Measurements from ENCODE around the gene RGS3.
A peak's percentile ranks its signal among the peaks of the same experiment; 100 is the strongest.

The RGS3 gene

GRCh38 chr9:113590991-113591898 lies 127.7 kb downstream of the RGS3 start:
- DNase-seq, result peak; percentile 53

GRCh38 chr9:113591899-113592625 lies 128.5 kb downstream of the RGS3 start:
- no peak for DNase-seq

GRCh38 chr9:113592876-113593575 lies 129.5 kb downstream of the RGS3 start:
- no peak for DNase-seq

- no peak for DNase-seq
Observed at GRCh38 chr9:113593682-113594281, 130.3 kb downstream of the RGS3 start.

- no peak for DNase-seq
Observed at GRCh38 chr9:113594484-113595299, 131.2 kb downstream of the RGS3 start.

GRCh38 chr9:113596616-113597320 lies 133.2 kb downstream of the RGS3 start:
- no peak for DNase-seq

- DNase-seq, result no peak
Observed at GRCh38 chr9:113597390-113598241, 134.1 kb downstream of the RGS3 start.

GRCh38 chr9:113598451-113598850 lies 134.9 kb downstream of the RGS3 start:
- DNase-seq, result no peak

- no peak for DNase-seq
Observed at GRCh38 chr9:113598883-113599282, 135.4 kb downstream of the RGS3 start.

GRCh38 chr9:113599646-113600022 lies 136.1 kb downstream of the RGS3 start:
- no peak for DNase-seq

- no peak for DNase-seq
Observed at GRCh38 chr9:113600023-113600823, 136.7 kb downstream of the RGS3 start.

- no peak for DNase-seq
Observed at GRCh38 chr9:113600871-113601614, 137.5 kb downstream of the RGS3 start.

GRCh38 chr9:113601656-113602055 lies 138.1 kb downstream of the RGS3 start:
- DNase-seq, result no peak

- peak; percentile 30 for DNase-seq
Observed at GRCh38 chr9:113602126-113603047, 138.9 kb downstream of the RGS3 start.

GRCh38 chr9:113603048-113603375 lies 139.5 kb downstream of the RGS3 start:
- no peak for DNase-seq

GRCh38 chr9:113603773-113604172 lies 140.2 kb downstream of the RGS3 start:
- DNase-seq, result no peak

- no peak for DNase-seq
Observed at GRCh38 chr9:113604393-113604792, 140.9 kb downstream of the RGS3 start.

- no peak for DNase-seq
Observed at GRCh38 chr9:113606510-113606909, 143.0 kb downstream of the RGS3 start.
